SK-N-MC (cell line): ENCODE measurements around the gene VASP.

Source experiments
- EZH2 ChIP-seq: fragments of 200-600 bp; sonication (generic); IDR thresholded peaks from one replicate; pipeline ENCODE4 v1.6.1; 2017; ENCODE audit warnings: antibody characterized with exemption
- POLR2AphosphoS5 ChIP-seq: IDR thresholded peaks from 2 replicates; pipeline ENCODE4 v1.6.1; 2012; ENCODE audit warnings: mild to moderate bottlenecking, low read depth, low read length, borderline replicate concordance

DNA sequence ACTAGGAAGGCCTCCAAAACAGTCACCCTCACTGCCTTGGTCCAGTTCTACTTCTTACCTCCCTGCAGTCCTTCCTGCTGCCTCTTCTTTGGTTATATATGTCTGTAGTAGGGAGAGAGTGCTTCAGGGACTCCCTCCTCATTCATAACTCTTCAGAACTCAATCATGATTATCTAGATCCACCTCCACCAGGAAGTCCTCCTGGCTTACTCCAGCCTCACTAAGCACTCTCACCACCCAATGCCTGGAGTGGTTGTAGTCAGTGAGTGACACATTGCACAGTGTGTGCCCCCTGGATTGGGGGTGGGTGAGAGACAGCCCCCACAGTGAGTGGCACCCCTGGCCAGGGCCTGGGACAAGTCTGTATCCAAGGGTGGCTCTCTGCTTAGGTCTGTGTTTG lies 49.5 kb upstream of the VASP start:
- TF ChIP-seq POLR2AphosphoS5 (no peak), EZH2 (no peak)
